Ascending aorta (tissue), 2 donors: ENCODE data around the gene GAS2L3. TPM values are rescaled to one million over a fixed set of nuclear protein-coding genes. Genes with fewer than 3 reads are reported as not detected.
"Not testable (repeated sequence)": the region's sequence is repeated elsewhere in the genome, so short reads cannot be mapped to it uniquely, and the experiment has no call there.

Experiments
- DNase-seq, 2 donors: peaks; one replicate each; pipeline ENCODE4 v3.0.0-alpha.2; 2019; ENCODE audit warnings: low spot score in 2 of 2
- H3K27ac ChIP-seq, 2 donors: fragments of 200-600 bp; sonication (generic); one replicate each; pipeline ENCODE4 v1.5.1; 2016 to 2017; ENCODE audit warnings: mild to moderate bottlenecking in 1 of 2
- H3K27me3 ChIP-seq: fragments of 200-600 bp; sonication (generic); one replicate; pipeline ENCODE4 v1.5.1; 2017
- H3K36me3 ChIP-seq, 2 donors: fragments of 200-600 bp; sonication (generic); one replicate each; pipeline ENCODE4 v1.5.1; 2016
- H3K4me1 ChIP-seq, 2 donors: fragments of 200-600 bp; sonication (generic); one replicate each; pipeline ENCODE4 v1.5.1; 2016 to 2017; ENCODE audit warnings: mild to moderate bottlenecking in 1 of 2
- H3K4me3 ChIP-seq, 2 donors: fragments of 200-600 bp; sonication (generic); one replicate each; pipeline ENCODE4 v1.5.1; 2016 to 2017; ENCODE audit warnings: mild to moderate bottlenecking in 1 of 2
- H3K9me3 ChIP-seq, 2 donors: fragments of 200-600 bp; sonication (generic); one replicate each; pipeline ENCODE4 v1.5.1; 2016
- CTCF ChIP-seq, 3 experiments: fragments of 200-600 bp in 2 of 3; fragments of 450-650 bp in 1 of 3; sonication (generic) in 2 of 3; IDR thresholded peaks; one replicate each; pipeline ENCODE4 v1.5.1; 2016 to 2019; ENCODE audit warnings: antibody characterized with exemption in 3 of 3, mild to moderate bottlenecking in 1 of 3, moderate library complexity in 1 of 3
- intact Hi-C: fragments of 100-400 bp; cut with DNase I; formaldehyde crosslinking; loops from one replicate; pipeline ENCODE4 v1.15.1; 2023
- total RNA-seq: library from RNA; depleted of rRNA; stranded (reverse); fragments of >200 nt; gene quantifications from one replicate; pipeline ENCODE4 v1.1.0, GENCODE V29; 2016

Gene GAS2L3
- total RNA-seq, 1 donor from 2014 or later: not detected

DNA sequence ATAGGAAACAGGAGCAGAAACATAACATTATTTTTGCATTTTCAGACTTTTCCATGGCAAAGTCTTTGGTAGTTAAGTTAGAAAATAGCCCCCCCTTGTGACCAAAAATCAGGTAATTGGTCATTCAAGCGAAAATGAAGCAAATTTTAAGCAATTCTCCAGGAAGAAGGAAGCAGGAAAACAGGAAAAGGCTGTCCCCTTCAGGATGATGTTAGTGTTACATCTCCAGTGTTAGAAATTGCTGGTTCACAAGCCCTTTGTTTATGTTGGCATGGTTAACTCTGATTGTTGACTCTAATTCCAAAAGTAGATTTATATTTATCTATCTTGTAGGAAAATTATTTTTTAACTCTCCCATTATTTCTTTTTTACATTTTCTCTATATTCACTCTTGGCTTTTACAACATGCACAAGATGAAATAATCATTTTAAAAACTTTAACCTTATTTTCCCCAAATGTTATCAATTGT is 18.8 kb upstream of the GAS2L3 start:
- H3K9me3 ChIP-seq: no peaks in the 10 kb centered on the region
- intact Hi-C loops: loop anchor here (5.0 kb wide), 1 partner anchor 322 kb away; no protein-coding TSS in a partner anchor
- no peak for DNase-seq
- no peak overlapping the region for H3K27ac ChIP-seq
- peak; percentile 52 to 70 (median 61) for TF ChIP-seq CTCF (IDR thresholded peaks at IDR 0.05)
- no peaks in the 10 kb centered on the region for H3K36me3 ChIP-seq
- H3K4me3 ChIP-seq: no peak overlapping the region
- no peaks in the 10 kb centered on the region for H3K27me3 ChIP-seq
- no peaks in the 10 kb centered on the region for H3K4me1 ChIP-seq

DNA sequence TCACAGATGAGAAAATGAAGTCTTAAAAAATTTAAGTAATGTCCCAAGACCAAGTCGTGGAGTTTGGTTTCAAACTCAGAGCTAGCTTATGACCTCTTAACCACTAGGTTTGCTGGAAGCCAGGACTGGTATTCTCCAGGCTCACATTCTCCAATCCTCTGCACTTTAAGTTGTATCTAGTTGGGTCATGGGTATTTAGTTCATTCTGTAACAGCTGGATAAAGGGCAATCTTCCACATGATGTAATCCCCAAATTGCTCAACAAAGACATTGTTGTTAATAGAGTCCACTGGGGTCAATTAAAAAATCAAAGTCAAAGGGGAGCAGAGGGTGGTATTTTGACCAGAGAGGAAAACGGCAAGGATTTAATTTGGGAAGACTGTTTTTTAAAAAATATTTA is 17.8 kb upstream of the GAS2L3 start:
- Histone ChIP-seq H3K36me3 (no peaks in the 10 kb centered on the region), H3K27me3 (no peaks in the 10 kb centered on the region), H3K9me3 (no peaks in the 10 kb centered on the region), H3K4me3 (no peak overlapping the region), H3K4me1 (no peaks in the 10 kb centered on the region), H3K27ac (no peak overlapping the region)
- DNase-seq: no peak
- no peak for TF ChIP-seq CTCF (IDR thresholded peaks at IDR 0.05)
- intact Hi-C loops: loop anchor here (5.0 kb wide), 1 partner anchor 323 kb away; no protein-coding TSS in a partner anchor

DNA sequence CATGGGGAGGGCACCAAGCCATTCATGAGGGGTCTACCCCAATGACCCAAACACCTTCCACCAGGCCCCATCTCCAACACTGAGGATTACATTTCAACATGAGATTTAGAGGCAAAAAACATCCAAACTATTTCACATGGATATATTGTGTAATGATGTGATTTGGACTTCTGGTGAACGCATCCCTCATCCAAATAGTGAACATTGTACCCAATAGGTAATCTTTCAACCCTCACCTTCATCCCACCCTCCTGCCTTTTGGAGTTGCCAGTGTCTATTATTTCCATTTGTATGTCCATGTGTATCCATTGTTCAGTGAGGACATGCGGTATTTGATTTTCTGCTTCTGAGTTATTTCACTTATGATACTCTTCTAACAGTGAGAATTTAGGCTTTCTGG is 16.1 kb upstream of the GAS2L3 start:
- no peak for DNase-seq
- H3K4me1 ChIP-seq: no peaks in the 10 kb centered on the region
- no peaks in the 10 kb centered on the region for H3K27me3 ChIP-seq
- no peak overlapping the region for H3K27ac ChIP-seq
- H3K36me3 ChIP-seq: no peaks in the 10 kb centered on the region
- no peak for TF ChIP-seq CTCF (IDR thresholded peaks at IDR 0.05)
- no peaks in the 10 kb centered on the region for H3K9me3 ChIP-seq
- no peak overlapping the region for H3K4me3 ChIP-seq
- intact Hi-C loops: loop anchor here (5.0 kb wide), 1 partner anchor 325 kb away; no protein-coding TSS in a partner anchor

- H3K4me1 ChIP-seq, H3K4me3 ChIP-seq, H3K27ac ChIP-seq, H3K9me3 ChIP-seq, H3K36me3 ChIP-seq, DNase-seq, H3K27me3 ChIP-seq: not testable (repeated sequence)
- intact Hi-C loops: loop anchor here (5.0 kb wide), 1 partner anchor 327 kb away; no protein-coding TSS in a partner anchor
These were observed 14.2 kb upstream of the GAS2L3 start for GRCh38 chr12:100559261-100559660.

GRCh38 chr12:100564090-100564489 is 9.4 kb upstream of the GAS2L3 start:
- H3K27ac ChIP-seq: no peak overlapping the region
- no peaks in the 10 kb centered on the region for H3K4me1 ChIP-seq
- no peak overlapping the region for H3K4me3 ChIP-seq
- H3K36me3 ChIP-seq: no peaks in the 10 kb centered on the region
- no peak for DNase-seq
- TF ChIP-seq CTCF (IDR thresholded peaks at IDR 0.05): no peak
- H3K27me3 ChIP-seq: no peaks in the 10 kb centered on the region
- no peaks in the 10 kb centered on the region for H3K9me3 ChIP-seq
- intact Hi-C loops: no loop called here

DNA sequence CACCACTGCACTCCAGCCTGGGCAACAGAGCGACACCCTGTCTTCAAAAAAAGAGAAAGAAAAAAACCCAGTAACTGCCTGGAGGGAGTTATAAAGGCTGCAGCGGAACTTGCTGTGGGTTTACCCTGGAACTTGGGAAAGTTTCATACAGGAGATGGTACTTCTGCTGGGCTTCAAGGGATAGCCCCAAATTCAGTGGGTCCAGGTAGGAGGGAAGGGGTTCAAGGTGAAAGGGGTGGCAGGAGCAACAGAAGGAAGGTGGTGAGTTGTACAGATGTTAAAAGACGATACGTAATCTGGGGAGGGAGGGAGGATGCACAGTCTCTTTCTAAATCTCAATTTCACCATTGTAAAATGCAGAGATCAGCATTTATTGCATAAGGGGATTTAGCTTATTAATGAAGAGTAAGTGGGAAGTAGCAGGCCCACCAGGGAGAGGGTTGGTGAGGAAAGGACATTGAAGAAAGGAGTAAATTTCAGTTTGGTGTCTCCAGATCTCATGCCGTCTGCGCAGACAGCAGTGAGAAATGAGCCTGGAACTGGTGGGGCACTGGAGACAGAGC is 8.5 kb upstream of the GAS2L3 start:
- no peaks in the 10 kb centered on the region for H3K36me3 ChIP-seq
- H3K4me3 ChIP-seq: no peak overlapping the region
- no peak overlapping the region for H3K27ac ChIP-seq
- H3K4me1 ChIP-seq: no peaks in the 10 kb centered on the region
- H3K9me3 ChIP-seq: no peaks in the 10 kb centered on the region
- intact Hi-C loops: no loop called here
- no peak for TF ChIP-seq CTCF (IDR thresholded peaks at IDR 0.05)
- DNase-seq: no peak
- no peaks in the 10 kb centered on the region for H3K27me3 ChIP-seq
